K562 treated with DMSO at 1 percent for 24 hours (cell line): ENCODE results near the gene CRTC3. TPM values are rescaled to one million over a fixed set of nuclear protein-coding genes. Genes with fewer than 3 reads are reported as not detected.

Experiments
- total RNA-seq: library from RNA; unstranded; fragments of 300-600 nt; gene quantifications from 2 replicates; pipeline ENCODE4 v1.2.3, GENCODE V29; 2022; ENCODE audit warnings: low read depth; ENCODE audit not compliant: insufficient read depth

CRTC3 gene, protein sequence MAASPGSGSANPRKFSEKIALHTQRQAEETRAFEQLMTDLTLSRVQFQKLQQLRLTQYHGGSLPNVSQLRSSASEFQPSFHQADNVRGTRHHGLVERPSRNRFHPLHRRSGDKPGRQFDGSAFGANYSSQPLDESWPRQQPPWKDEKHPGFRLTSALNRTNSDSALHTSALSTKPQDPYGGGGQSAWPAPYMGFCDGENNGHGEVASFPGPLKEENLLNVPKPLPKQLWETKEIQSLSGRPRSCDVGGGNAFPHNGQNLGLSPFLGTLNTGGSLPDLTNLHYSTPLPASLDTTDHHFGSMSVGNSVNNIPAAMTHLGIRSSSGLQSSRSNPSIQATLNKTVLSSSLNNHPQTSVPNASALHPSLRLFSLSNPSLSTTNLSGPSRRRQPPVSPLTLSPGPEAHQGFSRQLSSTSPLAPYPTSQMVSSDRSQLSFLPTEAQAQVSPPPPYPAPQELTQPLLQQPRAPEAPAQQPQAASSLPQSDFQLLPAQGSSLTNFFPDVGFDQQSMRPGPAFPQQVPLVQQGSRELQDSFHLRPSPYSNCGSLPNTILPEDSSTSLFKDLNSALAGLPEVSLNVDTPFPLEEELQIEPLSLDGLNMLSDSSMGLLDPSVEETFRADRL
- 15.9 and 16.8 TPM in 2 replicates for total RNA-seq

DNA sequence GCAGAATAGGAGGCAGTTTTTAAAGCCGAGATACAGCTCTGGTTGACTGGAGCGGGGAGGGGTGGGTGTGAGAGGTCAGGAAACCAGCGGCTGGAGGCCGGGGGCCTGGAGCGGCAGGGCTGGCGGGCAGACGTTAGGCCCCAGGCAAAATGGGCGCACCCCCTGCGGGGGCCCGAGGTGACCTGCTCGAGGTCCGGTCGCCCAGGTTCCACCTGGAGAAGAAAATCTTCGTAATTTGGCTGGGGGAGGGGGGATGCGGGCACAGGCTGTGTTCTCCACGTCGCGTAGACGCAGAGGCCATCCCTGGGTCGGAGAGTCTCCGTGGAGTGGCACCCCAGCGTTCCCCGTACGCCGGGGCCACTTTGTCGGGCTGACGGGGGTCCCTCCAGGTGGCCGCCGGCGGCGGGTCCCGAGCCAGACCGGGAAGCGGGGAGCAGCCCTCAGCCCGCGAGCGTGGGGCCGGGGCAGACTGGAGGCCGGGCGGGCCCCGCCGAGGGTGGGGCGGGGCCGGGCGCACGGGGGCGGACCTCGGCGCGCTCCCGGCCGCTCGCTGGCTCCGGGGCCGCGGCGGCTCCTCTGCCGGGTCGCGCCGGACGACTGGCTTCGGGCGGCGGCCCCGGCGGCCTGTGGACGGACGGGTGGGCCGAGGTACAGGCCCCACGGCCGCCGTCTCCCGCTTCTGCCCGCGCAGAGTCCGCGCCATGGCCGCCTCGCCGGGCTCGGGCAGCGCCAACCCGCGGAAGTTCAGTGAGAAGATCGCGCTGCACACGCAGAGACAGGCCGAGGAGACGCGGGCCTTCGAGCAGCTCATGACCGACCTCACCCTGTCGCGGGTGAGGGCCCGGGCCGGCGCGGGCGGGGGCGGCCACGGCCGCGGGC is at the start of gene CRTC3:
CRTC3 (plus strand) TSS at position 553 of the 879 bp plus-strand sequence; CDS start at position 702, 149 bp downstream.

Other genes with a start within 250 kb of the CRTC3 start
- 1.7 and 8.2 TPM in 2 replicates for gene ZNF774, start 177.6 kb upstream of the CRTC3 start, total RNA-seq
- gene IQGAP1, start 141.7 kb upstream of the CRTC3 start, total RNA-seq: 65.1 and 84.1 TPM in 2 replicates
- 15.7 and 16.5 TPM in 2 replicates for gene BLM, start 187.4 kb downstream of the CRTC3 start, total RNA-seq